Left cardiac atrium (tissue), 4 donors: ENCODE results near the gene NAV2. TPM values are rescaled to one million over a fixed set of nuclear protein-coding genes. Genes with fewer than 3 reads are reported as not detected.

Experiments
- ATAC-seq, 2 donors: fragments of 200-7000 bp; cut with Tn5 transposase; one replicate each; pipeline ENCODE4 v1.9.1; 2020; ENCODE audit warnings: mild to moderate bottlenecking in 2 of 2, moderate library complexity in 2 of 2
- DNase-seq: peaks from one replicate; pipeline ENCODE4 v3.0.0-alpha.2; 2020
- intact Hi-C, 2 donors: fragments of 100-400 bp; cut with DNase I; formaldehyde crosslinking; loops; one replicate each; pipeline versions ENCODE4 v1.14.1 to v1.15.1; 2022 to 2023
- total RNA-seq, 2 donors: library from RNA; stranded (reverse); fragmentation: NEBNext Ultra II Directional; extraction: Animal tissue kit (Norgen Biotek cat#: 25700); gene quantifications; one replicate each; pipeline ENCODE4 v1.2.1, GENCODE V29; 2021
- donor health status: DM: no; HTN: yes; CAD: no.
- donor health status: DM: no; HTN: yes; CAD: no; lungs with severe emphysema.
- donor health status: DM: yes; HTN: yes; CAD: no.
- donor health status: Dilated cardiomyopathy.

The NAV2 gene
- total RNA-seq, 2 donors from 2014 or later, result 12.3 to 15.3 TPM

DNA sequence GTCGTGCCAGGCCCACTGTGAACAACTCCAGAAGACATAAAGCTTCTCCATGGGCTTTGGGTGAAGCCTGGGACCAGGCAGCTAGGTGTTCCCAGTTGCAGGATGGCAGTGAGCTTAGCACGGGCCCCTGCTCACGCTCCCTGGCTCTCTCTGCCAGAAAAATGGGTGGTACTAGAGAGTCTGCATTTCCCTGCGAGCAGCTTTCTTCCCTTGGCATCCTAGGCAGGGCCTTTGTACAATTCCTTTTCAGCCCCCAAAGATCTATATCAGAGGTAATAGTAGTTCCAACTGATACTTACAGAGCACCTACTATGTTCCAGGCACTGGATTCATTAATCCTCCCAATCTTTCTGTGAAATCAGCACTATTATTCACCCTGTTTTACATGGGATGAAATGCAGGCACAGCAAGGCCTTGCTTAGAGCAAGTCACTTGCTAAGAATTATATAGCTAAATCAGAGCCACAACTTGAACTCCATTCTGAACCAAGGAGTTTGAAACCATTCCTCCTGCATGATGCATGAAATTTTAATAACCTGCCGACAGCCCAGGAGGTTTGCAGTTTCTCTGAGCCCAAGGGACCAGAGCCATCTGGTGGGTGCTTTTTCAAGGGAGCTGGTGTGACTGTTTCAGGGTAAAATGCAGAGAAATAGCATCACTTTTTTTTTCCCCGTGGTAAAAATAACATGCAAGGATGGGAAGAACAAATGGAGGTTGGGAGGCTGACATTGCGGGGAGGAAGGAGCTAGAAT is 22.7 kb downstream of the NAV2 start:
- intact Hi-C loops, result no loop called here
- ATAC-seq (peak; percentile 26 to 43), DNase-seq (no peak)

DNA sequence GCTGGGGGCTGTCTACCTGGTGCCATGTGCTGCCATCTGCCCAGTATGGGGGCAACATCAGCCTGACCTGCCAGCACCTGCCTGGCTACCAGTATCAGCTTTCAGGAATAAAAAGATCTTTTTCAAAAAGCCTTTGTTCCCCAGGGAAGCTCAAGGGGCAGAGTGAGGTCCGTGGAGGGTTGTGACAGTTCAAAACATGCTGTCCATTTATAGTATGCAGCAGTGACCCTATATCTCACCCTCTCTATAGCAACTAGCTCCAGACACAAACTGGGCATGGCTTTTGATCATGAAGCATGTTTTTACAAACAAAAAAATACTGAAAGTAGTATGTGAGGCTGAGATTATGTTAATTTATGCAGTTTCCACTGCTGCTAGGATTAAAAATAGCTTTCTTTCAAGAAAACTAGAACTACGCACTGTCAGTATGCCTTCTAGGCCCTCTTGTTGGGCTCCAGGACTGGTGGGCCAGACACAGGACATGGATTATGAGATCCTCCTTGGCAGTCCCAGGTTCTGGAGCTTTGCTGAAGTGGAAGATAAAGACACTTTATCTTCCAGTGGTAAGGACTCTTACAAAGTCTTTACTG is 23.4 kb downstream of the NAV2 start:
- DNase-seq, result no peak
- intact Hi-C loops, result no loop called here
- ATAC-seq, result no peak

DNA sequence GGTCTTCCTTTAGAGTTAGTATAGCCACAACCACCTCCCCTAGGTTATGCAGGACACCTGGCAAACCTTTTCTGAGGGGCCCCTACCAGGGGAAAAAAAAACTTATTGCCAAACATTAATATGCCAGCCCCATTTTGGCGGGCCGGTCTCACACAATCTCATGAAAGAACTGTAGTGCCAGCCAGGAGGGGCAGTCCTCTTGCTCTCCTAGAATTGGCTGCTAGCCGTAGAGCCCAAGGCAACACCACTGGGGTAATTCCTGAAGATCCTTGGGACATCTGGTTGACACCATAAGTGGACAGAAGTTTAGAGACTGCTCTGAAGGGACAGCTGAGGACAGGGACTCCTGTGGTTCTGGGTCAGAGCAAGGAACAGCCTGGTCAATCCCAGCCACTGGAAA is 24.2 kb downstream of the NAV2 start:
- ATAC-seq, result no peak
- DNase-seq, result no peak
- intact Hi-C loops, result no loop called here

DNA sequence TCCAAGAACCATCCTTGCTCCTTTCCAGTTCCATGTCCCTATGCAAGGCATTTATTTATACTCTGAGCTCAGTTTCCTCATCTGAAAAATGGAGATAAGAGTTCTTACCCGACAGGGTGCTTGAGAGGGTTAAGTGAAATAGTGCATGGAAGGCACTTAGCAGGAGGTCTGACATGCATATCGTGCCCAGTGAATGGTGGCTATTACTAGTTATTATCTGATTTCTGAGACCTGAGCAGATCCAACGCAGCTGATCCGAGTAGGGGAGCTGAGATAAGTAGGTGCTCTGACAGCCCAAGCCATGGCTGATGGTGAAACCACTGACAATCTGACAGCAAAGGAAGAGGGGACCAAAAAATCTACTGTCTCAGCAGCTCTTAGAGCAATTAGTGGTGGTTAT is 24.9 kb downstream of the NAV2 start:
- intact Hi-C loops, result no loop called here
- ATAC-seq, result no peak

DNA sequence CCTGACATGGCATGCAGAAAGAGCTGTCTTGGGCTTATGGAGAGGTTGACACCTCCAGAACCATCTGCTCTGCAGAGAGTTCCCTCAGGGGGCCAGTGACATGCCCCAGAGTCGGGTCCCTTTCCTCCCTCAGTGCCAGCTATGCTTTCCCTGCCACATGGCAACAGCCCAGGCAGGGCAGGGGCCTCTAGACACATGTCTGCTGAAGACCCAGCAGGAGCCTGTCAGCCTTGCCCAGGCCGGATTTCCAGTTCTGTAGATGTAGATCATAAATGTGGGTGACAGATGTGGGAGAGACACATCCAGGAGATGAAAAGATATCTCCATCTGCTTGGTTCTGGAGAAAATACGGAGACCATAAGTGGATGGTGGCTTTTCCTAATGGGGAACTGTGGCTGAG is 25.5 kb downstream of the NAV2 start:
- DNase-seq, result no peak
- ATAC-seq, result no peak
- intact Hi-C loops, result no loop called here

More for the DNA sequence above, 24.9 kb downstream of the NAV2 start:
- DNase-seq, result no peak

DNA sequence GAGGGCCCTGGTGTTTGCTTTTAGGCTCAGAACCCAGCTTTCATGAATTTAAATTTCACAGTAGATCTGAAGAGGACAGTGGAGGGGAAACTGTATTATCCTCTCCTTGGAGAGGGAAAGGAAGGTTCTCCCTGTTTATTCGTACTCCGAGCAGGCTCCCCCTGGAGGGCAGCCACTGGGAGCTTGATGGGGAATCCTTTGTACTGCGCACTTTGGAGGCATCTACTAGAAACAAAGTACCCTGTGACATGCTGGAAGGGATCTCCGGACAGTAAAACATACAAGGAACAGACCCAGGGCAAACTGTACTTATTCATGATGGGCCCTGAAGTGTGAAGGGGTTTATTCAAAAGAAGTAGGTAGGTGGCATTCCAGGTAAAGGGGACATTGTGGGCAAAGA is 27.2 kb downstream of the NAV2 start:
- ATAC-seq (peak in 1 of 2 donors; percentile 18), DNase-seq (no peak)
- intact Hi-C loops, result loop anchor here in 1 of 2 donors (5.0 kb wide), 1 partner anchor 162 kb away; no protein-coding TSS in a partner anchor

DNA sequence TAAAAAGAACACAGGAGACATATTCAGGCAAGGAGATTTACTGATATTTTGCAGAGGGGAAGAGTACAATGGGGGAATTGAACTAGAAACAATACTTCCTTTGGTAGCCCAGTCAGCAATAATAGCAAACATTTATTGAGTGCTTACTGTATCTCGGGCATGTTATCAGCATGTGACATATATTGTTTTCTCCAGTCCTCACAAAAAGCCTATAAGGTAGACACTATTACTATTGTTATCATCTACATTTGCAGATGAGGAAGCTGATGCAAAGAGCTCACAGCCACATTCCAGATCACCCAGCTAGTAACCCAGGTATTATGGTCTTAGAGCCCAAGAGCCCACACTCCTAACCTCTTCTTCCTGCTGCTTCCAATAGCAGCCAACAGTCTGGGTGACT is 27.9 kb downstream of the NAV2 start:
- ATAC-seq (no peak), DNase-seq (no peak)
- intact Hi-C loops, result loop anchor here in 1 of 2 donors (5.0 kb wide), 1 partner anchor 162 kb away; no protein-coding TSS in a partner anchor

DNA sequence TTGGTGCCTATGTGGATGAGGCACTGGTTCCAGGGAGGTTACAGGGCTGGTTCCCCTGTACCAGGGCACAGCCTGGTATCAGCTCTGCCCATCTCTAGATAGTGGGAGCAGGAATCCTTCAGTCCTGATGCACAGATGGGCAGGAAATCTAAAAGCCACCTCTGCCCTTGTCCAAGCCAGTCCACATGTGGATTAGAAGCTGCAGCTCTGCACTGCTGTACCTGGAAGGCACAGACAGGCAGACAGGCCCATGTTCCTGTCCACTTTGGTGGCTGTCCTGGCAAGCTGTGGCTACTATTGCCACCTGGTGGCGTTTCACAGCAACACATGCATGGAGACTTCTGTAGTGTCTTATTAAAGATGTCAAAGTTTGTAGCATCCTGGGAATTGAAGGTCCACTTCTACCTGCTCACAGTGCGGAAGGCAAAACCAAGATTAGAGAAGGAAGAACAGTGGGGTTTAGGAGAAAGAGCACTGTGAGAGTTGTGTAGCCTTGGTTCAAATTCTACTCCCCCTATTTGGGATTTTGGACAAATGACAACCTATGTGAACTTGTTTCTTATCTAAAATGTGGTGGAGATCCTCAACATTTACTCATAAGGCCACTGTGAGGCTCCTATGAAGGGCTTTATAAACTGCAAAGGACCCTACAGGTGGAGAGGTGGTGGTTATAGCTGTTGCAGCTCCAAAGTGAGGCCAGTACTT is 30.1 kb downstream of the NAV2 start:
- ATAC-seq (peak; percentile 83 to 91), DNase-seq (peak; percentile 80)
- intact Hi-C loops, result loop anchor here (1.0 to 5.0 kb wide), 3 partner anchors 160 to 178 kb away; no protein-coding TSS in a partner anchor

DNA sequence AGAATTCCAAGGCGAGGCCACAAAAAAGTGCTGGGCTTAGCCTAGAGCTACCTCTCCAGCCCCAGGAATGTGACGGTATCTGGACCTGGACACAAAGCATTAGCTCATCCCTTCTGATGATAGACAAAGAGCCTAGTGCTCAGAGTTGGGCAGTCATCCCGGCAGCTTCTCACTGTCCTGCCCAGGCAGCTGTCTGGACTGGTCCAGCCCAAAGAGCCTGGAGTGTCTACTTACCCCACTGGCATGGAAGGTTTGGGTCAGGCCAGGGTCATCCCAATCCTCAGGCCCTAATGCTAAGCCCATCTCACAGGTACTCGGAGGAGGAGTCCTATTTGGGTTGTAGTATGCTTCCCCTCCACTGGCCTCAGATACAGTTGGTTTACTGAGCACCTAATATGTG is 31.0 kb downstream of the NAV2 start:
- DNase-seq, result no peak
- ATAC-seq, result peak in 1 of 2 donors; percentile 60
- intact Hi-C loops, result loop anchor here (2.0 to 5.0 kb wide), 2 partner anchors 159 to 179 kb away; no protein-coding TSS in a partner anchor

DNA sequence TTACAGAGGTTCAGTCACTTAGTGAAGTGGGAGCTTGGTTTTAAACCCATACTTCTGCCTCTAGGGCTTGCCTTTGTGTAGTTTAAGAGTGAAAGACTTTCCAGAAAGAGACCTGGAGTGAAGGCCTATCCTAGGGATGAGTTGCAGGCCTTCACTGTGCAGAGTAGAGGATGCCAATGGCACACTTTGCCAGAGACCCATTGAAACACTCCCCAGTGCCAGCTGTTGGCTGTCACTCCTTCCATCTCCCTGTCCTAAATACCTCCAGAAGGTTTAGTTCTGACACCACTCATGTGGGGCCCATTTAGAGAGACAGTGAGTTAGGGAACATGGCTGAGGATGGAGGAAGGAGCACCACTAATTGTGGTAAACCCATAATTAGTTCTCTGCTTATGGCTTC is 31.5 kb downstream of the NAV2 start:
- DNase-seq, result no peak
- peak; percentile 28 to 45 for ATAC-seq
- intact Hi-C loops, result loop anchor here in 1 of 2 donors (5.0 kb wide), 1 partner anchor 158 kb away; no protein-coding TSS in a partner anchor

DNA sequence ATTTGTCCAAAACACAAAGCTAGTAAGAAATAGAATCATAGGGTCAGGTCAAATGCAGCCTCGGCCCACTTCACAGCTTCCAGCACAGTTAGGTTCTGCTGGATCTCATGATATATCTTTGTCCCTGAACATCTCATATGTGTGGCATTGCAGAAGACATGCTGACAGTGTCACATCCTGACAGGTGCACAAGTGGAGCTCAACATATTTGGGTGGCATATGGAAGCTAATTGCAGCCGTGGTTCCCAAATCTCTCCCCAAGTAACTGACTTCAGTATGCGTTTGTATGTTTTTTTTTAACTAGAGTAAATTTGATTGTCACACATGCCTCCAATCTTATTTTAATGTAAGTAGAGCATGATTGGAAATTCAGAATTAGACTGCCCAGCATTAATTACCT is 33.4 kb downstream of the NAV2 start:
- ATAC-seq, result no peak
- intact Hi-C loops, result no loop called here
- DNase-seq, result no peak

DNA sequence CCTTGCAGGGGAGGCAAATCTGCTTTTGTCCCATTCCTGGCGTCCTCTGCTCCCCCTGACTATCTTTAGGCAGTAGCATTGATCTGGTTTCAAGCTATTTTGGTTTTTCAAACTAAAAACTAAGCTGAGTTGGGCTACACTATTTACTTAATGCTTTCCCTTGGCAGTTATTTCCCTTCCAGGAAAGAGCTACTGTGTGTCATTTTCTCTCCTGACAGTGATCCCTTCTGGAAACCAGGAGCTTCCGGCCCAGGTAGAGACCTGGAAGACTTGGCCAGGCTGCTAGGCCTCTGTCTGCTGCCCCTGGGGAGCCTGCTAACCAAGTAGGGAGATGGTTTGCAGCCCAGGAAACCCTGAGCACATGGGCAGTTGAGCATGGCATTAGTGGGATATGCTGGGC is 35.0 kb downstream of the NAV2 start:
- no peak for ATAC-seq
- intact Hi-C loops, result no loop called here
- no peak for DNase-seq

DNA sequence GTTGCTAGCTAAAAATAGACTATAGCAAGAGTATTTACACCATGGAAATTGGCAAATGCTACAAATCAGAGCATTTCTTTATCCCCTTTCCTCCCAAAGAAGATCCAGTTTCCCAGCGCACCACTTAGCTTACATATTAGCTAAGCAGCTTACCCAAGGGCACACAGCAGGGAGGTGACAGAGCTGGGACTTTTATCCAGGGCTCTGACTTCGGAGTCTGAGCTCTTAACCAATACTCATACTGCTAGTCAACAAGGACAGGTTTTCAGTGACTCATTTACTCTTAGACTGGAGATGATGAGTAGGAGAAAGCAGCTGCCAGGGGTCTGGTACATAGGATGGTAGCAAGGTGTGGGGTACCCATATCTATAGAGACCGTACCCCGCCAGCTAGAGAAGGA is 38.4 kb downstream of the NAV2 start:
- ATAC-seq (no peak), DNase-seq (no peak)
- intact Hi-C loops, result no loop called here

DNA sequence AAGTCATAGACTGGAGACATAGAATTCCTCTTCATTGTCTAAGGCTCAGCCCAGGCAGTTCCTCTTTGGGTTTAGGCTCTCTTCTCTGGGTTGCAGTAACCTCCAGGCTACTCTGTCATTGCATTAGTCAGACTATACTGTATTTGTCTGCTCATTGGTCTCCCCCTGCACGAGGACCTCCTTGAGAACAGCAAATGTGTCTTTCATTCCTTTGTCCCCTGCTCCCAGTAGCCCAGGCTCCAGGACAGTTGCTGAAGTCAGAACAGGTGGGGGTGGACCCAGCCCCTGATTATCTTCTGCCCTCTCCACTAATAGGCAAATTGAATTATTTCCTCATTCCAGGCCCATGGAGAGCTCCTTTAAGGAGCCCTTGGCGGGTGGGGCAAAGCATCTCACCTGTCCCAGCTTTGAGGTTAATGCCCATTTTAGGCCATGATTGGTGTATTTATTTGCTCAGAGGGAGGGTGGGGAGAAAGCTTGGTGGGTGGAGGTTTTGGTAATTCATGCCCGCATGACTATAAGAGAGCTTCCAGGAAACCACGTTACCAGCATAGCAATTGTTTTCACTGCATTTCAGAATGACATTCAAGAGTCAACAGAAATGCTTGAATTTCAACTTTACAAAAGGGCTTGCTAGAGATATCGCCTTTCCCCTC is 40.9 kb downstream of the NAV2 start:
- intact Hi-C loops, result no loop called here
- DNase-seq (no peak), ATAC-seq (no peak)

DNA sequence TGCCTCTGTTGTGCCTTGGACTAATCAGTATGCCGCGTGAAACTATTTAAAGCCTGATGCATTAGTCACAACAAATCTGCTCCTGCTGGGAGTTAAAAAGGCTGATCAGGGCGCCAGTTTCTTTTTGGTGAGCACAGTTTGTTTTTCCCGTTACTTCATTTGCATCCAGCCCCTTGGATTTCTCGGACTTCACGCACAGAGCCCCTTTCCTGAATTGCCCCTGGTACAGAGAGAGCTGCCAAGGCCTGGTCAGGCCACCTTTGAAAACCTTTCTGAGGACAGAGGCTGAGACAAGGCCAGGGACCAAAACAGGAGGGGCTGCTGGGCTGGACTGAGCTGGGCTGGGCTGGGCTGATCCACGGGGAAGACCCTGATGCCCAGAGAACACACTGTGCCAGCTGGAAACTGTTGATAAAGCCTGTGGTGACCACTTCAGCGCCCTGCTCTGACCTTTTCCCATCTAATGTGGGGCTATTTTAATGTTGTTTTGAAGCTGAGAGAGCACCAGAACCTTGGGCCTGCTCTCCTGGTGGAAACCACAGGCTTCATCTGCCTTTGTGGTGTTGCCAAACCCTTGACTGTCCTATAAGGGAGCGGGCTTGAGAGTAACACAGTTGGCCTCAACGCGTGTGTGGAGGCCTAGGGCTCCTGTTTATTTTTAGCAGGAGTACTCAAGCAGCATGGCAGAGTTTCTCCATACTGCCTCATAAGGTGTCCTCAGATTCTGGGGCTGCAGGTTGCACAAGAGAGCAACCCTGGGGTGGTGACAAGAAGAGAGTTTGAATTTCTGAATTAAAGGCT is 44.2 kb downstream of the NAV2 start:
- intact Hi-C loops, result no loop called here
- peak; percentile 47 for DNase-seq
- ATAC-seq, result peak; percentile 75 to 81

DNA sequence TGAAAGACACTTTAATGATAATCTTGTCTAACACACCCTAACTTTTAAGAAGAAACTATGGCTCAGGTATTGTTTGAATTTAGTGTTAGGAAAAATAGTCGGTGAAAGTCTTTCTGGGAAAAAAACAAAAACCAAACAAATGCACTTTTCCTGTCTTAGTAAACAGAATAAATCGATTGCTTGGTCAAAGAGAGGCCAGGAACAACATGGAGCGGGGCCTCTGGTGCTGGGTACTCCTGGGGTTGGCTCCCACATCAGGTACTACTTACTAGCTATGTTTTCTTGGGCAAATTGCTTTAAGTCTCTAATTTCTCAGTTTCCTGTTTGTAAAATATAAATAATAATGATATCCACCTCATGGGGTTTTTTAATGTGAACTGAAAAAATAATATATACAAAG is 46.8 kb downstream of the NAV2 start:
- no peak for ATAC-seq
- no peak for DNase-seq
- intact Hi-C loops, result no loop called here

DNA sequence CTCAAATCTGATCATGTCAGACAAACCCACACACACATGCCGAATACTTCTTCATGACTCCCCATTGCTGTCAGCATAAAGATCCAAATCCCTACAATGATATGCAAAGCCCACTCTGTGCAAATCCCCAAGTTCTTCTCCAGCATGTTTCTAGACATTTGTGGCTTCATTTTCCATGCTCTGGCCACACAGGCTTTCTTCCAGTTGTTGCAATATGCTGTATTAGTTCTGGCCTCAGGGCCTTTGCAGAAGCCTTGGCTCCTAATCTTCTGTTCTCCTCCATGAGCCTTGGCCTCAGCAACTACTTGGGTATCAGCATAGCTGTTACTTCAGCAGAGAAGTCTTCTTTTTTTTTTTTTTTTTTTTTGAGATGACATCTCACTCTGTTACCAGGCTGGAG is 49.6 kb downstream of the NAV2 start:
- intact Hi-C loops, result loop anchor here in 1 of 2 donors (5.0 to 10.0 kb wide), 2 partner anchors 35 to 113 kb away; no protein-coding TSS in a partner anchor
- DNase-seq, result no peak
- ATAC-seq, result no peak

DNA sequence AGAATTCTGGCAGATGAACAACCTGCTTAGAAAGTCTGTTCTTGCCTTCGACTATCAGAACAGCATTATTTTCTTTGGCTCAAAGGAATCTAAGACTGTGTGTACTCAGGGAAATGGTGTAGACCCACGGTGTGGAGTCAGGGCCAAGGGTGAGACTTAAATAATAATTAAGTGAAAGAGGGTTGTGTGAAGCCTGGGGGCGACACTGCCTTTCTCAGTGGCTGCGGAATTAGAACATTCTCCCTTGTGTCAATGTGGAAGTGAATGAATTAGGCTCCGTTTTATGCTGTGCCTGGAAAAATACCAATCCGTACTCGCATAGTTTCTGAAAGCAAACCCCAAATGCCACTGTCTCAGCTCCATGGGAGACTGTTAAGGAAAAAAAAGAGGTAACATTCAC is 50.7 kb downstream of the NAV2 start:
- ATAC-seq (peak in 1 of 2 donors; percentile 8), DNase-seq (no peak)
- intact Hi-C loops, result loop anchor here in 1 of 2 donors (5.0 to 10.0 kb wide), 2 partner anchors 34 to 111 kb away; no protein-coding TSS in a partner anchor
